Suprapubic skin (tissue), 4 donors: ENCODE data around the gene APOBEC3A.

Experiments
- POLR2A ChIP-seq, 2 donors: fragments of 450-650 bp; IDR thresholded peaks; one replicate each; pipeline ENCODE4 v1.6.1; 2017; ENCODE audit warnings: antibody characterized with exemption in 2 of 2, mild to moderate bottlenecking in 2 of 2, moderate library complexity in 2 of 2
- POLR2AphosphoS5 ChIP-seq, 3 donors: sonication (generic); formaldehyde crosslinking; IDR thresholded peaks; one replicate each; pipeline ENCODE4 v1.6.1; 2017; ENCODE audit warnings: antibody characterized with exemption in 3 of 3
- TF ChIP-seq, protein P1 (sequence below), 2 donors: fragments of 200-600 bp in 1 of 2; fragments of 450-650 bp in 1 of 2; sonication (generic) in 1 of 2; IDR thresholded peaks; one replicate each; pipeline ENCODE4 v1.5.1; 2016 to 2019; ENCODE audit warnings: antibody characterized with exemption in 2 of 2, mild to moderate bottlenecking in 1 of 2, moderate library complexity in 1 of 2

DNA sequence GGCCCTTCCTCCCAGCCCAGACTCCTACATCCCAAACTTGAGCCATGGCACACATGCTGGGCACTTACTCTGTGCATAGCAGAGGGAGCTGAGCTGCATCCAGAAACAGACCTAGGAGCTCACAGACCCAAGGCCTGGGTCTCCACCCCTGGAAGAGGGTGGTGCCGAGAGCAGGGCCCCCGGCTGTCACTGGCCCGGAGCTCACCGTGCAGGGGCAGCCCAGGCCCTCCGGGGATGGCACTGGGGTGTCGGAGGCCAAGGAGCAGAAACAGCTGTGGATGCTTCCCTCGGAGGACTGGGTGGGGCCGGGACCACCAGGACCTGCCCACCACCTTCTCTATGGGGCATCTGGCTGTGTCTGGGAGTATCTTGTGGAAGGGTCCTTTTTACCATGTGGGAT, 4.3 kb upstream of the APOBEC3A start:
- TF ChIP-seq, protein P1, sequence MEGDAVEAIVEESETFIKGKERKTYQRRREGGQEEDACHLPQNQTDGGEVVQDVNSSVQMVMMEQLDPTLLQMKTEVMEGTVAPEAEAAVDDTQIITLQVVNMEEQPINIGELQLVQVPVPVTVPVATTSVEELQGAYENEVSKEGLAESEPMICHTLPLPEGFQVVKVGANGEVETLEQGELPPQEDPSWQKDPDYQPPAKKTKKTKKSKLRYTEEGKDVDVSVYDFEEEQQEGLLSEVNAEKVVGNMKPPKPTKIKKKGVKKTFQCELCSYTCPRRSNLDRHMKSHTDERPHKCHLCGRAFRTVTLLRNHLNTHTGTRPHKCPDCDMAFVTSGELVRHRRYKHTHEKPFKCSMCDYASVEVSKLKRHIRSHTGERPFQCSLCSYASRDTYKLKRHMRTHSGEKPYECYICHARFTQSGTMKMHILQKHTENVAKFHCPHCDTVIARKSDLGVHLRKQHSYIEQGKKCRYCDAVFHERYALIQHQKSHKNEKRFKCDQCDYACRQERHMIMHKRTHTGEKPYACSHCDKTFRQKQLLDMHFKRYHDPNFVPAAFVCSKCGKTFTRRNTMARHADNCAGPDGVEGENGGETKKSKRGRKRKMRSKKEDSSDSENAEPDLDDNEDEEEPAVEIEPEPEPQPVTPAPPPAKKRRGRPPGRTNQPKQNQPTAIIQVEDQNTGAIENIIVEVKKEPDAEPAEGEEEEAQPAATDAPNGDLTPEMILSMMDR (IDR thresholded peaks at IDR 0.05): no peak
- TF ChIP-seq POLR2A (IDR thresholded peaks at IDR 0.05) (no peak), POLR2AphosphoS5 (IDR thresholded peaks at IDR 0.05) (no peak)
